ENCODE results near the gene CEP131.

Gene CEP131

DNA sequence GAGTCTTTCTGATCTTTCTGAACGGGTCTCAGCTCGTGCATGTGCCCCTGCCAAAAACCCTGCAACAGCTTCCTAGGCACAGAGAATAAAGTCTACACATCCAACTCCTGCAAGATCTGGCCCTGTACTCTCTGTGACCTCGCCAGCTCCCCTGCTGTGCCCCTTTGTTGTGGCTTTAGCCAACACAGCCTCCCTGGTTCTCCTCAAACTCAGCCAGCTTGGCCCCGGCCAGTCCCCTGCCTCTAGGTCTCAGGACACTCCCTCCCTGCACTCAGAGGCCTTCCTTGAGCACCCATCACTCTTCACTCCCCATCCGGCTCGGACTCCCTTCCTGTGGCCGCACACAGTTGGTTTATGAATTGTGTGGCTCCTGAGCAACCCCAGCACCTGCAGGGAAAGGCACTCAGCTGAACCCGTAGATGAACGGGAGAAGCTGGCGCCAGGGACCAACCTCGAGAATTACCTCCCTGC is 1.4 kb downstream of the CEP131 start:
- FAIRE-seq: no peak

DNA sequence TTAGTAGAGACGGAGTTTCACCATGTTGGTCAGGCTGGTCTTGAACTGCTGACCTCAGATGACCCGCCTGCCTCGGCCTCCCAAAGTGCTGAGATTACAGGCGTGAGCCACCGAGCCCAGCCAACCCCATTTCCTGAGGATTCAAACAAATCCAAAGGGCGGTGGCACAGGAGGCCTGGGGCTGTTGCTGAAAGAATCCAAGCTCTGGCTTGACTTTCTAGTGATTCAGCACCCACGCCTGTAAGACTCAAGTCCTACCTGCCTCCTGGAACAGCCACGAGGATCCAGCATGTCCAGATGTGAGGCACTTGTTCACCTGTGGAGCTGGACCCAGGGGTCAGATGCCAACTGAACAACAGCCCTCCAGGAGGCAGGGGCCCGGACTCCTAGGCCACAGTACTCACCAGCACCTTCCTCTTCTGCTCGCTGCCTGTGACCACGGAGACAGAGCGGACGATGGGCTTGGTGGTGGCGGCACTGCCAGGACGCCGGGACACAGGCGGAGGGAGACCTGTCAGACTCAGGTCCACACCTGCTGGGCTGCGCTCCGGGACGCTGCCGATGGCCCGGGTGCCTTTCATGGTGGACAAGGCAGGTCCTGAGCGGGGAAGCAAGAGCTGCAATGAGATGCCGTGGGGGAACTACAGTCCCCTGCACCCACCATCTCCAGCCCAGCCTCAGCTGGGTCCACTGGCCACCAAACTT is 3.1 kb downstream of the CEP131 start:
- no peak for FAIRE-seq

DNA sequence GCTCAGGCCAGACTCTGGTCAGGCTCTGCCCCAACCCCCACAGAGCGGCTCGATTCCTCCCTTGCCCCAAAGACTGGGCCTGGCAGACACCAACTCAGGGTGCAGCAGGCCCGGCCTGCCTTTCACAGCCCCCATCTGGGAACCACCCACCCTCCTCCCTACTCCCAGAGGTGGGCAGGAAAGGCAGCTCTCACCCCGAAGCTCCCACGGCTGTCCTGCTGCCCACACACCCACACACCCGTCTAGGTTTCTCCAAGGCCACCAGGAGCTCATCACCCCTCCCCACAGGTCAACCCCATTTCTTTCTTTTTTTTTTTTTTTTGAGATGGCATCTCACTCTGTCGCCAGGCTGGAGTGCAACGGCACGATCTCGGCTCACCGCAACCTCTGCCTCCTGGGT is 3.8 kb downstream of the CEP131 start:
- no peak for FAIRE-seq

DNA sequence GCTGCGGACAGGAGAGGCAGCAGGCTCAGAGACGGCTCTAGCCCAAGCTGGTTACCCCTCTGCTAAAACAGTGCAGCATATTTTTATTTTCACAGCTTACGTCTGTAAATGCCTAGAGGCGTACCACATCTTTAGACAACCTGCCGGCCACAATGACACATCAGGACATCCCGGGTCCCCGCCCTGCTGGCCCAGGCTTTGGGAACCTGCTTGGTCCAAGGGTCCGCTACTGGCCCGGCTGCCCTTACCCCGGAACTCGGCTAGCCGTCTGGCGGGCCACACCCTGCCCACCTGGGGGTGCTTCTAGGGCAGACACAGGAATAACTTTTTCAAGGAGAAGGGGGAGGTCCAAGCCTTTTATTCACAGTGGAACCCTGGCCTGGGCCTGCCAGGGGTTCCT is 4.3 kb downstream of the CEP131 start:
- no peak for FAIRE-seq

DNA sequence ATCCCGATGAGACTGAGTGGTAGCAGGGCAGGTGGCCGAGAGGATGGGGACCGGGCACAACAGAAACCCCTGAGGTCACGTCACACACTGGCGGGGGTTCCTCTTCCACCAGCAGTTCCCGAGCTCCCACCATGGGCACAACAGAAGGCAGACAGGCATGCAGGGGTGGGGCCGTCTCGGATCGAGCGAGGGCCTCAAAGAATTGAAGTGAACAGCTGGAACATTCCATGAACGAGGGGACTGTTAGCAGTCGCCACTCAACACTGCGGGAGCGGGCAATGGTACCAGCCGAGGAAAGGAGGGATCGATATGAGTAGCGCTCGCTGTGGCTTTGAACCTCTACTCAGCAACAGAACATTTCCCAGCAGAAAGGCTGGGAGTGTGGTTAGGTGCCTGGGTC is 5.3 kb downstream of the CEP131 start:
- FAIRE-seq: no peak

DNA sequence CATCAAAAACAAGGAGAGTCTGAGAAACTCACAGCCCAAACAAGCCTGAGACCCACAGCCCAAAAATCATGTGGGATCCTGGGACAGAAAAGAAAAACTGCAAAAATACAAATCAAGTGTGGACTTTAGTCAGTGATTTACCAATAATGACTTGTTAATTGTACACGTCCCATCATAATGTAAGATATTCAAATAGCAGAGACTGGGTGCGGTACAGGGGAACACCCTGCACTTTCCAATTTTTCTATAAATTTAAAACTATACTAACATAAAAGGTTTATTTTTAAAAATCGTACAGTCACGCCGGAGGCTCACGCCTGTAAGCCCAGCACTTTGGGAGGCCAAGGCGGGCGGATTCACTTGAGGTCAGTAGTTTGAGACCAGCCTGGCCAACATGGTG is 8.8 kb downstream of the CEP131 start:
- FAIRE-seq: no peak

DNA sequence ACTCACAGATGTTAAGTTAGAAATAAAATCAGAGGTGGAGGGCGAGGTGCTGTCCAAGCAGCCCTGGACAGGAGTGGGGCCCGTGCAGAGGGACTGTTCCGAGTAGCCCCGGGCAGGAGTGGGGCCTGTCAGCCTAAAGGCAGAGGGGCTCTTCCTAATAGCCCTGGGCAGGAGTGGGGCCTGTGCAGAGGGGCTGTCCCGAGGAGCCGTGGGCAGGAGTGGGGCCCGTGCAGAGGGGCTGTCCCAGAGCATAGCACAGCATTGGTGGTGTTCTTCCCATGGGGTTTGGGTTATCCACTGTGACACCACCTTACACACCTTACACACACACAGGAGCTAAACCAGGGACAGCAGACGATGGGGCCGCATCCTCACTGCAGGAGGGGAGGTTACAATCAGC is 10.4 kb downstream of the CEP131 start:
- FAIRE-seq: no peak

DNA sequence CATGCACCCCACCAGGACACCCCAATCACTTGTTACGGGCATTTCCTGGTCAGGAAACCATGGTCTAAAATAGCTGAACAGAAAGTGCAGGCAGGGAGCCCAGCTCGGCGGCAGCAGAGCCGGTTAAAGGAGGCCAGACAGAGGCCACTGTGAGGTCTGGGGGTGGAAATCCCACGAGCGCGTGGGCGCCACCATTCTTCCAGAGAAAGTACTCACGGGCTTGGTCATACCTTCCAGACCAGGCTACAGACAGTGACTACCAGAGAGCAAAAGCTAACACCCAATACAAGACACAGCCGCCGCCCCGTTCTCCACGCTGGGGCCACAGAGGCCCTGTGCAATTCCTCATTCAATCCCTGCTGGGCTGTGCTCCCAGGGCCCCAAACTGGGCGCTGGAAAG is 11.9 kb downstream of the CEP131 start:
- FAIRE-seq: no peak

DNA sequence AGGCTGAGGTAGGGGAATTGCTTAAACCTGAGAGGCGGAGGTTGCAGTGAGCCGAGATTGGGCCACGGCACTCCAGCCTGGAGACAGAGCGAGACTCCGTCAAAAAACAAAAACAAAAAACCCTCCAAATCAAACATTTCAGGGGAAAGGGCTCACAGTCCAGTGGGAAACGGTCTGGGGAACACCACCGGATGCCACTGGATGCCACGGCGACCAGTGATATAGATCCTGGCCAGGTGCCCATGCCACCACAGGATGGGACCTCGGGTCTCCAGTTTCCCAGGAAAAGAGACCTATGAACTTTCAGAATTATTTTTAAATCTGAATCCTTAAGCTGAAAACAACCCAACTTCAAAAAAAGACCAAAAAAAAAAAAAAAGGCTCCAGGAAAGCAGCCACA is 12.3 kb downstream of the CEP131 start:
- no peak for FAIRE-seq

DNA sequence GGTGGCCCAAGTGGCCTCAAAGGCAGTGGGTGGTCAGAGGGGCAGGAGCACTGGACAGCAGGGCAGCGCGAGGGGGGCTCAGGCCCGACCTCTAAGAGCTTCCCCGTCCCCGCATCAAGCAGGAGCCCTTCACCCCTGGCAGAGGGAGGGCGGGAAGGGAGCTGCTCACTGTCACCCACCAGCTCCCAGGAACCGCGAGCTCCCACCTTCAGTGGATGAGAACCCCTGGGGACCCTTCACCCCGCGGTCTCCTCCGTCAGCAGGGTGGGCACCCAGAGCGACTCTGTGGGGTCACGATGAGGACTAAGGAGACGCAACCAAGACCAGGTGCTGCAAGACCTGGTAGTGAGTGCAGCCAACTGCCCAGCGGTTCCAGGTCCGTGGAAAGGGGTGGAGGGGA is 13.6 kb downstream of the CEP131 start:
- no peak for FAIRE-seq

DNA sequence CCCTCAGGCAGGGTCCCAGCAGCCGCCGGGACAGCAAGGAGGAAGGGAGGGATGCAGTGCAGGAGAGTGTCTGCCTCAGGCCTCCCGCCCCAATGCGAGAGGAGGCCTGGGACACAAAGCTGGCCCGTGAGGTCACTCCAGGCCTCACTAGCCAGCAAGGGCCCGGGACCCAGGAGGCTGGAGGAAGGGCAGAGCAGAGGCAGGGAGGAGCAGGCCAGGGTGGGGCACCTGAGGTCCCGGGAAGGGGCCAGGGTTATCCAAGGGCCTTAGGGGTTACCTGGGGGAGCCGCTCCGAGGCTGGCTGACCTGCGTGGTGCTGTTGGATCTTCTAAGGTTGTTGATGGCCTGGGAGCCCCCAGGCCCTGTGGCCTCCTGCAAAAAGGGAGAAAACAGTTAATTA is 14.1 kb downstream of the CEP131 start:
- no peak for FAIRE-seq

DNA sequence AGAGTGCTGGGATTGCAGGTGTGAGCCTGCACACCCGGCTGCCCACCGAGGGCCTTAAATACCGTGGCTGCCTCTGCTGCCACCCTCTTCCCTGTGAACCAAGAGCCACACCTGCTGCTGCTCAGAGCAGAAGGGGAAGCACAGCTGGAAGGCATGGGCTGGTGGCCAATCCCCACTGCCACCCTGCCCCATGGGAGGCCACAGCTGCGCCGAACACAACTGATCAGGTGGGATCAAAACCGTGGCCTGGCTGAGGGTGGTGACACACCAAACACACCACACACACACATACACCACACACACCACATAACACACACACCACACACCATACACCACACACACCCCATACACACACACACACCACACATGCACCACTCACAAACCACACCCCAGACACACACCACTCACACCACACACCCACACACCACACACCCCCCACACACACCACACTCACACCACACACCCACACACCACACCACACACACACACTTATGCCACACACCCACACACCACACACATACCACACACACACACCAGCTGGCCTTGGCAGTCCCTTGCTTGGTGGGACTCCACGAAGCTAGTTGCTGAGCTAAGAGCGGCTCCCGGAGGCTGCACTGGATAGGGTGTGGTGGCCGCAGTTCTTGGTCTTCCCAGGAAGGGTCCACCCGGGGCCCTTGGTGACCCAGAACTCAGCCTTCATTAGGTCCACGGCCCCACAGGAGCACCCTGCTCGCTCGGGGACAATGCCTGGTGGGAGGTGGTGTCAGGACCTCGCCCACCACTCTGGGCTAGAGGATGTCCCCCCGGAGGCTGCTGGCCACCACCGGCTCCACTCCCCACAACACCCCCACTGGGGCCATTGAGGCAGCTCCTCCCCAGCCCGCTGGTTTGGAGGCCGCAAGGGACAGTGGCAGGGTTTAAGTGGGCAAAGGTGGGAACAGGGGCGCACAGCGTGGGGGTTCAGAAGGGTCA is 14.9 kb downstream of the CEP131 start:
- FAIRE-seq: no peak

DNA sequence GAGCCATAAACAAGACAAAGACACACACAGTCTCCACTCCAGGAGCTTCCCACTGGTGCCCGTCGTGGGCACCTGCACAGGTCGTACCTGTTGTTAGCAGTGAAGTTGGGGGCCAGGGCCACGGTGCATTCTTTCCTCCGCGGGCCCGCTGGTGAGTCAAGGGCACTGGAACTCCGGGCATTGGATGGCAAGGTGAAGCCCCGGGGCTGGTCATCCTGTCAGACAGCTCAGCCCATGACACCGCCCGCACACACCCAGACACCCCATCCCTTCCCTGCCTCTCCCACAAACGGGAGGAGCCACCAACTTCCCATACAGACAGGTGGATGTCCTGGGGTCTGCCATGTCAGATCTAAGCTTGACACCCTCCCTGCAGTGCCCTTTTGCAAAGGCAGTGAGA is 16.1 kb downstream of the CEP131 start:
- FAIRE-seq: no peak

DNA sequence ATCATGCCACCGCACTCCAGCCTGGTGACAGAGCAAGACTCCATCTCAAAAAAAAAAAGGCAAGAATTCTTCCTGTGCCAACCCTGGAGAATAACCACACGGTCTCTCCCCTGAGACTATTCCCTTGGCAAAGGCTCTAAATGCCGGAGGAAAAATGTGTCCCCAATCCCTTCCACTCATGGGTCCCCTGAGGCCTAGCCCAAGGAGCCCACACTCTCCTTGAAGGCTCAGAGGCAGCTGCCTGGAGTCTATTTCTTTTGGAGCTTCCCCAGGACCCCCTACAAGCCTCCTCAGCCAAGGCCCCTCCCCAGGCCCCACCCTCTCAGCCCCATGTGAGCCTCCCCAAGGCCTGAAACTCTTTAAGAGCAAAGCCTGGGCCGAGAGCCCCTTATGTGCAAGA is 16.6 kb downstream of the CEP131 start:
- no peak for FAIRE-seq

DNA sequence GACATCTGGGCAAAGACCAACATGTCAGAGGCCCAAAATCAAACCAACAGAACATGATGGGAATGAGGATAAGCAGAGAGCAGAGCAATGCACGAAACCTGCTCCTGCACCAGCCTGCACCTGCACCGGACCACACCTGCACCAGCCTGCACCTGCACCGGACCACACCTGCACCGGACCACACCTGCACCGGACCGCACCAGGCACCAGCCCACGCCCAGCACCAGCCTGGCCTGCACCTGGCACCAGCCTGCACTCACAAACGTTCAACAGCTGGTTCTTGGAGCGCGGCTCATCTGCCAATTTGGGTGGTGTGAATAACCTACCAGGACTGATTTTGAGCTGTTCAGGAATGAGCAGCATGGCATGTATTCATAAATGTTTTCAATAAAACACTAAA is 18.2 kb downstream of the CEP131 start:
- no peak for FAIRE-seq

DNA sequence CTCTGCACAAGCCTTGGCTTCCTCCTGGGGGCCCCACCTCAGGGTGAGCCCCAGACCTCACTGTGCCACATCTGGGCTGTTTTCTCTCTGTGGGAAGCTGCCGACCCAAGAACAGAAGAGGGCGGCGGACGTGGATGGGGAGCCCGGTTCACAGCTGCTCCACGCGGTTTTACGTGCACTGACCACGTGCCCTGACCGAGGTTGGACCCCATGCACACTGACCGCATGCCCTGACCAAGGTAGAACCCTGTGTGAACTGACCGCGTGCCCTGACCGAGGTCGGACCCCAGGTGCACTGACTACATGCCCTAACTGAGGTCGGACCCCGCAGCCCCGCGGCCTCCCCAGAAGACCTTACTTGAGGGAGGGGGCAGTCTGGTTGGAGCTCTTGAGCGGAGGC is 19.6 kb downstream of the CEP131 start:
- FAIRE-seq: no peak

DNA sequence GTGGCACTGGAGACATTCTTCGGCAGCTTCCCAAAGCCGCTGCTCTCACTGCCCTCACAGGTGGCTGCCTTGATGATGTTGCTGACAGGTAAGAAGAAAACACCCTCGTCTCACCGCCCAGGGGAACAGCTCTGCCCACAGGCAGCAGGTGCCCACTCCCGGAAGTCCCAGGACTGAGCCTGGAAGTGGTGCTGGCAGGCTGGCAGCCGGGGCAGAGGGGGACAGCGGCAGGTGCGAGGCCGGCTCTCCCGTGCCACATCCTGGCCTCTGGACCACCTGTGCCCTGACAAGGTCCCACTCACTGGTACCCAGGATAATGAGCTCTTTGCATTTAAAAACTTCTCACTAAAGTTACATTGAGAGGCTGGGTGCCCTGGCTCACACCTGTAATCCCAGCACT is 20.4 kb downstream of the CEP131 start:
- no peak for FAIRE-seq

DNA sequence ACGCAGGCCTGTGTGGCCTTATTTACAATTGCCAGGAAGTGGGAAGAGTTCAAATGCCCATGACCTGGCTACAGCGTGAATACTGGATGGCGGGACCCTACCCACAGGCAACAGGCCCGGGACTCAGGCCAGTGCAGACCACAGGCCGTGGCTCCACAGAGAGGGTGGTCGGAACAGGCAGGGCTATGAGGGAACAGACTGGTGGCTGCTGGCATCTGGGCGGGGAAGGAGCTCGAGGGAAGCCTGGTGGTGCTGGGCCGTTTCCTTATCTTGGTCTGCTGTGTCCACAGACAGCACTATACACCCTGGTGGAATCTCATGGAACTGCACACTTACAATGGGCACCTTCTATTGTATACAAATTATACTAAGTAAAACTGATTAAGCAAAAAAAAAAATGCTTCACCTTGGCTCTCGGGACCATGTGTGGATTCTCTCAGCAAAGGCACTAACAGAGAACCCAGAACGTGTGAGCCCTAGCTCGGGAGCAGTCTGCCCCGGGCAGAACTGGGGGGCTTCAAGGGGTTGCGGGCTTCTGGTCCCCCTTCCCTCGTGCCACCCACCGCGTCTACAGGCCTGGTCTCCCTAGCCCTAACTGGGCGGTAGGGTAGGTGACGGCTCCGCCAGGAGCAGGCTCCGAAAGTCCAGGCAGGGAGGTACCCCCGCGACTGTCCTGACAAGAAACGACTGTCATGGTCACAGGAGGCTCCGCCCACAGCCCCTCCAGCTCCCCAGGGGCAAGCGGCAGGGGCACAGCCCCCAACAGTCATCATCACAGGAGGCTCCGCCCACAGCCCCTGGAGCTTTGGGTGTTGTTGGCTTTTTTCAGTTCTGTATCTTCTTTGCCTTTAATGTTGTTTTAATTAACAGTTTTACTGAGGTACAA is 21.8 kb downstream of the CEP131 start:
- FAIRE-seq: peak; percentile 26

DNA sequence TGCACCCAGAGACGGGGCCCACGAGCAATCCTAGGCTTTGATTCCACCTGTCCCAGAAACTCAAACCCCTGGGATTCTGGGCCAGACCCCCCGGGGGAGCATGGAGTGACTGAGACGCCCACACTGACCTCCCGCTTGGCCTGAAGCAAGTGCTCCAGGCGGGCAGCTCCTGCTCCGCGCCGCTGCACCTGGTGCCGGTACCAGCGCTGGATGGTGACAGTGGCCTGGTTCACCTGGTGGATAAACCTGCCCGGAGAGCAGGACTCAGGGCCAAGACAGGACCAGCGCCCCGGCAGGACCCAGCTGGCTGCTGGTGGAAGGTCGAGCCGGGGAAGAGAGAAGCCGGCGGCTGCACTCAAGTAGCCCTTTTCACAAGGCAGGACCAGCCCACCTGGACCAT is 22.6 kb downstream of the CEP131 start:
- FAIRE-seq: no peak

DNA sequence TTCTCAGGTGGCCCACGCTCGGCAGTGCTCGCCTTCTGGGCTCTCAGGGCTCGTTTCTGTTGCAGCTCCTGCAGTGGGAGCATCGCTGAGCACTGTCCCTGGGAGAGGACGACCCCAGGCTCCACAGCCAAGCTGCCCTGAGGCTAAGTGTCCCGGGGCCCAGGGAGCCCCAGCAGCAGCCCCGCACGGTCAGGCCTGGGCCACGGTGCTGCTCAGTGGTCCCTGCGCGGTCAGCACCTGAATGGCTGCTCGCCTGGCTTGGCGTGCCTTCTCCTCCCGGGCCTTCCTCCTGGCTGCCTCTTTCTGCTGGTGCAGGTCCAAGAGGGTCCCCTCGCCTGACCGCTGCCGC is 23.3 kb downstream of the CEP131 start:
- FAIRE-seq: no peak

DNA sequence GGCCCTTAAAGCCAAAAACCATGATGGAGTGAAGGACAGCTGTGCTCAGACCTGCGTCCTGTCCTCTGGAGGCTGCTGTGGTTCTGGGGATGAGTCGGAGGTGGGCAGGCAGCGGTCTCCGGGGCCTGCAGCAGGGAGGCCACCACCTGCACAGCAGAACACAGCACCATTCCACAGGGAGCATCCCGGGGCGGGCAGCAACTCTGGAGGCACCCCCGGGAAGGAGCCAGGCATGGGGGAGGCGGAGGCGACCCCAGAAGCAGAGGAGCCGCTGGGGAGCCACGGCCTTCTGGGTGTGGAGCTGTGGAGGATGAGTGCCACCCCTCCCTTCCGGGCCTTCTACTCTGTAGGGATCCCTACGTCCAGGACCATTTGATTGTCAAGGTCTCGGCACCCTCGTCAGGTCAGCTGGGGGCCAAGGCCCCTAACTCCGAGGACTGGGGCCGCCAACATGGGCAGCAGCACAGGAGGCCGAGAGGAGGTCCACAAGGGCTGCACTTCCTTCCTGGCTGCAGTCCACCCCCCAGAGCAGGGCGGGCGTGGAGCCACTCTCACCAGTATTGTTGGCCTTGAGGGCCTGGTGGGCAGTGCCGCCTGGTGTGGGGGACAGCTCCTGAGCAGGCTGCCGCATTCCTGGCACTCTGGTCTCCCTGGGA is 23.8 kb downstream of the CEP131 start:
- no peak for FAIRE-seq

DNA sequence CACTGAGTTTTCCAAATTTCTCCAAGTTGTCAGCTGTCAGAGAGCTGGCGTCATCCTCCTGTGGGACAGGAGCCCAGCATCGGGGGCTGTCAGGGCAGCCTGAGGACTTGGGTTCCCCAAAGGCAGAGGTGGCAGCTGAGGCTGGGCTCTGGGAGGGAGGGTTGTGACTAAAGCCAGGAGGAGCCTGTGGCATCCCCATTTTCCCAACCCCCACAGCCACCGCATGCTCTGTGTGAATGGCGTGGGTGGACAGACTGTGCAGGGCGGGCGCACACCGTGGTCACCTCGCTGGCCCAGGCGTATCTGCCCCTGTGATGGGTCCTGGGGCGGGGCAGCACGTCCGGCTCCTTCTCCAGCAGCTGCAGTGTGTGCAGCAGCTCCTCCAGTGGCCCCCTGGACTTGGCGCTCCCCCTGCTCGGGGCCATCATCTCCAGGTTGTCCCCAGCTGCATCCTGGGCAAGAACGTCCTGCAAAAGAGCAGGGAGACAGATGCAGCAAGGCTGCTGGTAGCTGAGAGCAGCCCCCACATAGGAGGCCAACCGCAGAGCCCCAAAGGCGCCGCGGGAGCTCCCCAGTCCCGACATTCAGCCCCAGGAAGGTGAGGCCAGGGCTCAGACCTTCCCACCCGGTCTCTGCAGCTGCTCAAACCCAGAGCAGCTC is 24.8 kb downstream of the CEP131 start:
- no peak for FAIRE-seq

All from TTC549 (cell line).